Stimulated activated naive CD4-positive, alpha-beta T cell treated with Interleukin-2 at 50 U/mL for 16 hours (primary cell): ENCODE data around the gene ANO2.

ENCODE experiments used
- DNase-seq: peaks from one replicate; lab custom pipeline; 2025; lab: John Stamatoyannopoulos, UW

ANO2 gene

DNA sequence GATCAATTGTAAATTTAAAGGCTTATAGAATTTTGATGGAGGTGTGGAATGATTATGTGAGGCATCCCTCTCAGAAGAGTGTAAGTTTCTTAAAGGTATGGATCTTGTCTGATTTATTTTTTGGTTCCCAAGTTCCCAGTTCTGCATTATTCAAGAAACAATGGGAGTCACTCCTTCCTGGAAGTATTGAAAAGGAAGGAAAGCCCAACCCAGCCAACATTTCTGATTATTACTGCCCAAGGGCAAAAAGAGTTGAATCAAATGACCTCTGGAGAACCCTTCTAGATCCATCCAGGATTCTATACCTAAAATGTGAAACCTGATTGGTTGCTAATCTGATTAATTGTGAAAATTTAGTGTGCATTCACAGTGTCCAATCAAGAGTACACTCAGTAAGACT is 166.2 kb downstream of the ANO2 start:
- no peak for DNase-seq

DNA sequence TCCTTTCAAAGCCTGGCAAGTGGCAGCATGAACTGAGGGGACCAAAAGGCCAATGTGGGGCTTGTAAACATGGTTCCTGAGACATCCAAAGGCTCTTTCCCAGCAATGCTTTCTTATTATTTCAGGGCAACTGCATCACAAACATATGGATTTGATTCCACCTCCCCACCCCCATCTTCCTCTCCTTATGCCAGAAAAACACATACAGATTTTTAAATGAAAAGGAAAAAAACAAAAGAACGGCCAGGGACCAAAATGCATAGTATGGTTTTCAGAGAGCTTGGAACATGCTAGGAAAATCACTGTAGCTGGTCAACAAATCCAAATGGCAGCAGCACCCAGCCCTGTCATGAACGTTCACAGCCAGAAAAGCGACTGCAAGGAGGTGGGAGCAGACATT is 167.6 kb downstream of the ANO2 start:
- DNase-seq, result no peak

DNA sequence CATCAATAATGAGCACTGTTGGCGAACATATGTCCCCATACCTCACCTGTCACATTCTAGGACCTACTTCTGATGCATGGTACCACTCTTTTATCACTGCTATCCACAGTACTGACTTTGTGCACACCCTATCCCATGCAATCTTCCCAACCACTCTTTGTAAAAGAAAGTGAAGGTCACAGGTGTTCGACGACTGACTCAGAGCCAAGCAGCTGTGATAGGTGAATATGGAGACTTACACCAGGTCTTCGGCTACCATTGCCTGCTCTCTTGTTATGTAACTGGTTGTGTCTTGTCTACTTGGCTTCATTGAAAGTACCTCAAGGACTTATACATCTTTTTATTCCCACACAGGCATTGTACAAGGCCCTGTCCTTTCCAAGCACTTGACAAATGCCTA is 169.0 kb downstream of the ANO2 start:
- DNase-seq, result no peak

DNA sequence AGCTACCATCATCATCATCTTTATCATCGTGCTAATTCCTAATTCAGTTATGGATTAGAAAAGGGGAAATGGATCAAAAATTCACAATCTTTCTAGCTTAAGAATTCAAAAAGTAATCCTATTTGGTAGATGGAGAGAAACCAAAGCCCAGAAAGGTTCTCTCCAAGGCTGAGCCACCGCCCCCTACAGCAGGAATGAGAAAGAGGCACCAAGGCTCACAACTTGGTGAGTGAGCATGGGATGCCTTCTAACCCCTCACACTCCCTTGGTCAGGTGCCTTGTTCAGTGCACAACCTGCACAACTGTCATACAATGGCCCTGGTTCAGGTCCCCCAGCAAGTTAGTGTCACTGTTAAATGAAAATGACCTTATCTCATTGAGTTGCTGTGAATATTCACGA is 171.5 kb downstream of the ANO2 start:
- DNase-seq, result no peak

DNA sequence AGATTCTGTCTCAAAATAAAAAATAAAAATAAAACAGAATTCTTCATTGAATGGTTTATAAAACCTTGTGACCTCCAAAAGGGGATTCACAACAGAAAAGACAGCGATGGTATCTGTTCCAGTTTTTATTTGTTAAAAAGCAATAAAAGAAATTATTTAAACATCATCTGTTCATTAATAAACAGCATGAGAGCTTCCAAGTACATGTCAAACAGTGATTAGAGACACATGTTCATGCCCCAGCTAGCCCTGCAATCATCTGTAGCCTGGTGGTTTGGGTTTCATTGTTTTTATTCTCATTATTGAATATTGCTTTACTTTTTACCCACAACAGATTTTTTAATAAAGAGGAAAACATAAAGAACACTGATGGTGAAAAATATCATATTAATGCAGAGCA is 173.3 kb downstream of the ANO2 start:
- no peak for DNase-seq

DNA sequence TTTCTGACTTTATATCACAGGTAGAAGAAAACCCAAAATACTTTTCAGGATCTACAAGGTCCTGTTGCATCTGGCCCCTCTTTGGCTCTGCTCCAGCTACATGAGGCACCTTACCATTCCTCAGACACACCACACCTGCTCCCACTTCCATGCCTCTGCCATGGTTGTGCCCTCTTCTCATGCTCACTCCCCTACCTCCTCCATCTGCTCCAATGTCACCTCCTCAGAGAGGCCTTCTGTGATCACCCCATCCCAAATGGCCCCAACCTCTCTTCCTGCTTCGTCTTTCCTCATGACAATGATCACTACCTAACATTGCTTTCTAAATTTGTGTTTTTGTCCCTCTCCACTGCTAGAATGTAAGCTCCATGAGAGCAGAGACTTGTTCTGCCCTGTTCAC is 174.3 kb downstream of the ANO2 start:
- no peak for DNase-seq

DNA sequence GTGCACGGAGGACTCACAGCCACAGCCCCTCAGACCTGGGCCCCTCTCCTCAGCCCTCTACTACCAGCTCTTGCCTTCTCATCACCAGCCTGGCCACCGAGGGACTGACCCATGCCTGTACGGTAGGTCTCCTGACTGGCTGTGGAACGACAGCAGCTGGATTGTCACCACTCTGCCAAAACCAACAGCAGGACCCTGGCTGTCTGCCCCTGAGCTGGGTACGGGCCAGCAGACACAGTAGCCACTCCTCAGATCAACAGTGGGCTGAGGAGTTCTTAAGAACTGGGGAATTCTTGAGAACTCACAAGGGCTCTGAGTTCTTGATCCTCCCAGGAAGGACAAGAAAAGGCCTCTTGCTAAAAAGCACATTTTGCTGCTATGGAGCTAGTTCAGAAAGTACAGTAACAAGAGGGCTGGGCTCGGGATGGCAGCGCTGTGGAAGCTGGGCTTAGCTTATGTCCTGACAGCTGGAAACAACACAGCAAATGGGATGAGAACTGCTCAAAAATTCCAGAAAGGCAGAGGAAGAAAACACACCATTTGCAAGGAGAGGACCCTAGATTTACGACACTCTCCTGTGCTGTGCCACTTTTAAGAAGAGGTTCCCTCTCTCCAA is 176.4 kb downstream of the ANO2 start:
- DNase-seq, result no peak

DNA sequence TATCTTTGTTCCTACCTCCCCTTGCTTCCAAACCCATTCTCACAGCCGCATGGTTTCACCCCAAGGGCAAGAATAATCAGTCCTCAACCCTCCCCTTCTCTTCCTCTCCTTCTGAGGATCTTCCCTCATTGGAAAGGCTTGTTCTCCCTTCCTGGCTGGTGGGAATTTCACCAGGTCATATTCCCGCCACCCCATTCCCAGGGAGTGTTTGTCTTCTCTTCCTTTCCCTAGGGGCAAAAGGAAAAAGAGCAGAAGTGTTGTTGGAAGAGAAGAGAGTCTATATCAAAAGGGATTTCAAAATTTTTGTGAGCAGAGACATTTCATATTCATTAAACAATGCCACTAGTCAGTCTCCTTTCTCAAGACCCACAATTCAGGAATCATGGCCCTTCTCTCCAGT is 176.9 kb downstream of the ANO2 start:
- DNase-seq, result no peak

DNA sequence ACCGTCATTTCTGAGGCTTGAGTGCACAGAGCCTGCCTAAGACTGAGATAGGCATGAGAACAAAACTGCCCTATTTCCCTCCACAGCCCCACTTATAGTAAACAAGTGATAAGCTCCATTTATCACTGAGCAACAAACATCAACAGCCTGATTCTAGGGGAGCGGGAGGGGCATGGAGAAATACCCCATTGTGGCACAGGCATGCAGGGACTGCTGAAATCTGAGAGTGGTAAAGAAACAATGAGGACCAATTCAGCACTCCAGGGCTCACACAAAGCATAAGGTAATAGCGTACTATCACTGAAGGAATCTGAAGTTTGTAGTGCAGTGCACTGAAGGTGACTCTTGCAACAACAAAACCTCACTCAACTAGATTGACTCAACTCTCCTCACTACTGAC is 186.7 kb downstream of the ANO2 start:
- no peak for DNase-seq

DNA sequence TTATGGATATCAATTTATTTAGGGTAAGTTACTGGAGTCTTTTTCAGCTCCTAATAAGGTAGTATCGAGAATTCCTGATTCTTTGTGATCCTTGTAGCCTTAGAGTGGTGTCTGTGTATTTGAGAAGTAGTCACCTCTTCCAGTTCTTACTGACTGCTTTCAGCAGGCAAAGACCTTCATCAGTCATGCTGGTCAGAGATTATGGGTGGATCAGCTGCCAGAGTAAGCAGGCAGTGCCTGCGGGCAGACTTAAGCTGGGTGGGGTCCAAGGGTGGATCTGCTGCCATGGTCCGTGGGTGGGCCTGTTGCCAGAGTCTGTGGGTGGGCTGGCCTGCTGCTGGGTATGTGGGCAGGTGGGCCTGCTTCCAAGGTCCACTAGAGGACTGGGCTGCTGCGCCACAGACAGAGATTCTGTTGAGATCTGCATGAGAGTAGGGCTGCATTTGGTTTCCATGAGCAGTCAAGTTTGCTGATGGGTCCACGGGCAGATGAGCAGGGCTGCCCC is 188.7 kb downstream of the ANO2 start:
- no peak for DNase-seq

DNA sequence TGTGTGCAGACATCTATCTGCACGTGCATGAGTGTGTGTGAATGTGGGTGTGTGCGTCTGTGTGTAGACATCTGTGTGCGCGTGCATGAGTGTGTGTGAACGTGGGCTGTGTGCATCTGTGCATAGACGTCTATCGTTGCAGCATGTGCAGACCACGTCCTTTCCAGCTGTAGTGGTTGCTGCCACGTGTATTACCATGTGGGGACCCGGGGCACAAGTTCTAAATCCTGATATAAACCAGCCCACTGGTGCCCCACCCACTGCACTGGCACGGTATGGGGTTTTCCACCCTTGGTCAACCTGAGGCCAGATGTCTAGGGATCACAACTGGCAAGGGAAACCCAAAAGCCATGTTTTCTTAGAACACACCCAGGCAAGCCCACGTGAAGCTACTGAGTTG is 197.0 kb downstream of the ANO2 start:
- DNase-seq, result no peak

DNA sequence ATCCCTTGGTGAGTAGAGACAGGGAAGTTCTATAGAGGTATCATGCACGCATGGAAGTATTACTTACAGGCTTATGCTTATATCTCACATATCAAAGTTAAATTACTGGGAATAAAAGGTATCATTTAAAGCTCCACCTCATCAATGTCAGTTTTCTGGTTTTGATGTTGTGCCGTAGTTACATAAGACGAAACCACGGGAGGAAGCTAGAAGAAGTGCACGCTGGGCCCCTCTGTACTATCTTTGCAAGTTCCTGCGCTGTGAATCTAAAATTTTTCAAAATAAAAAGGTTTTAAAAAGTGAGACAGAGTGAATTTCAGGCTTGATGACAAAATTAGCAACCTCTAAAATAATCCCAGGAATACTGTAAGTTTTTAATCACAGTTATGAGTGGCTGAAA is 198.1 kb downstream of the ANO2 start:
- no peak for DNase-seq

DNA sequence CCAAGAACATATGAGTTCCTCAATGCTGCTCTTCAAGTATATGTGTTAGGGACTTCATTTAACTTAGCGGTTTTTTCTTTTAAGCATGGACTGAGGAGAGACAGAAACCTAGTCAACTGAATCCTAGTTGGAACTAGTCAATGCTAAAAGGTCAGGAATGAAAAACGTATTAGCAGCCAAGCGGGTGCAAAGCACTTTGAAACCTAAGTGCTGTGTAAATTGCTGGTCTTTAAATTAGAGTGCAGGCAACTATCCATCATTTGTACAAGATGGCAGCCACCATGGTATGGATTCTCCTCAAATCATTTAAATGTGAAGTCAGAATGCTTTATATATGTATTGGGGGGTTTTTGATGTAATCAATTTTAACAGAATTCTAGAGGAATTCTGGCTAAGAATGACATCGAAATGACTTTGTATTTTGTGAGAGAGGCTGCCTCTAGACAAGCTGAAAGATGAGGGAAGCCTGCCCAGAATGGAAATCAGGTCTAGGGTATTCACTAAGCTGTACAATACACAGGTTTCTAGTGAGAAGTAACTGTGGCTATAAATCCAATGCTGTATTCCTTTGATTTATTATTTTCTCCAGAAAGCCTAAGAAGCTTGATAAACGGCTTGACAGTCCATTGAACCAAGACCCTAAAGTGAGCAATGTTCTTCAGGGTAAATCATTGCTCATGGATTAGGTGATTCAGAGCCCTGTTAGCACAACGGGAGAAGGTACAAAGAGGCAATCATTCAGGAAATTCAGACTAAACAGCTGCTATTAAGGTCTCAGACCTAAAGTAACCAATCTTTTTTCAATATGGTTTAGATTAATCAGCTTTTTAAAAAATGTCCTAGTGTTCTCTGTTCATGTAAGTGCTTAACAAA is 198.8 kb downstream of the ANO2 start:
- DNase-seq, result no peak

DNA sequence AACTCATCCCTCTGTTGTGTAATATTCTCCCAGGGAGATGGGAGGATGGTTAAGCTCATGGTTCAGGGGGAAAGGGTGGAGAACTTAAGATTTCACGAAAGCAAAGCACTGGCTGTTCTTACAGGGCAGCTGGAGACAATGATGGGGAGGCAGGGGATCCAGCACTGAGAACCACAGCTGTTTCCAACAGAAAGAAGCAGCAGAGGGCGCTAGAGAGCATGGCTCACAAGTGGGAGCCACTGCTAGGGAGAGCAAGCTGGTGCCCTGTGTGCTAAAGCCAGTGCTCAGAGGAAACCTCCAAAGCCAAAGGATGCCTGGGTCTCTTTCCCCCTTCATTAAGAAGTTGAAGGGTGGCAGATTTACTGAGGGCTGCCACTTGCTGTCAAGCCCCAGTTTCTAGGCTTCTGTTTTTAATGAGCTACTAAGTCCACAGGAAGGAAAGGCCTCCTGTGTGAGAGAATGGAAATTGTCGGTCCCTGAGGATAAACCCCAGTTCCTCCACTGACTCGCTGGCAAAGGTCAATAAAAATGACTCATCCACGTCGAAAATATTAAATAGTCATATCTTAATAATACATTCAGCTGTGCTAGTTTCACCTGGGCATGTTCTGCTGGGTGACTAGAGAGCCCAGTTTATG is 199.7 kb downstream of the ANO2 start:
- no peak for DNase-seq

DNA sequence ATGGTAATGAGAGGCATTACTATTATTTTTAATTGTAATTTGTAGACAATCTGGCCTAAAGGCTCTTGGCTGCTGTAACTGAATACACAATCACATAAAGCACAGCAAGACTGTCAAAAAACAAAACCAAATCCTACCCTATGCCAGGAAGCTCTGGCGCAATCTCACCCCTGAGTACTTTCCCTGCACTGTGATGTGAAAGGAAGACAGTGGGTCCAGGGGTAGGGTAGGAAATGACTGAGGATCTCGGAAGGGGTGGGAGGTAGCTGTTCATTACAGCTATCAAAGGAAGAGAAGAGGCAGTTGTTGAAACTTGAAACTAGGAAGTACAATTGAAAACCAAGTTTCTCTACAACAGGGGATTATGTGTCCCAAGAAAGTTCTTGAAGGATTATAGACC is 202.8 kb downstream of the ANO2 start:
- DNase-seq, result no peak

DNA sequence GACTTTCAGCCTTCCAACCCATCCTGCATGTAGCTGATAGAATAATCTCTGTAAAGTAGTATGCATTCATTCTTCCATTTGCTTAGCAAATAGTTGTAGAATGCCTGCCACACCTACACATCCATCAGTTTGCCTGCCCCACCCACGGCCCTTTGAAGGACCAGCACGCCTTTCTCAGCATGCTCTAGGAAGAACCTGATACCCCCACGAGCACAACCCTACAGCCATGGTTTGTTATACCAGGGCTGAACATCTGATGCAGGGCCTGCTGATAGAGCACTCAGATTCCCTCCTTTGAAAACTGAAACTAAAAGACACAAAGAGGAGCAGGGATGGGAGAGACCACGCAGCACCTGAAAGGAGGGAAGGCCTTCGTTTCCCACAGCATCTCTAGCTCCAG is 205.1 kb downstream of the ANO2 start:
- no peak for DNase-seq

DNA sequence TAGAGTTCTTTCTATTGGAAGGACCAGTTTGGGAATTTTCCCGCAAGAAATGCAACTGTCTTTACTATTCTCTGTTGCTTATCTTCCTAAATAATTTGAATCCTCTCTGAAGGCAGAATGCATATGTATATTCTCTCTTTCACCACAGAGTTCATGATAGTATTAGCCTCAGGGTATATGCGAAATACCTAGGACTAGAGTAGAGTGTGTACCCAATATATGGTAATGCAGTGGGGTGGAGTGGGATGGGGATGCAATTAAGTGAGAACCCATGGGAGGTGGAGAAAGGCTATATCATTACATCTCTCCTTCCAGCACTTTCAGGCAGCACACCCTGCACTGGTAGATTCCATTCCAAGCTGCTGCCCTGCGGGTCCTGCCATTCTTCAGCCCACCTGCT is 207.3 kb downstream of the ANO2 start:
- DNase-seq, result no peak

DNA sequence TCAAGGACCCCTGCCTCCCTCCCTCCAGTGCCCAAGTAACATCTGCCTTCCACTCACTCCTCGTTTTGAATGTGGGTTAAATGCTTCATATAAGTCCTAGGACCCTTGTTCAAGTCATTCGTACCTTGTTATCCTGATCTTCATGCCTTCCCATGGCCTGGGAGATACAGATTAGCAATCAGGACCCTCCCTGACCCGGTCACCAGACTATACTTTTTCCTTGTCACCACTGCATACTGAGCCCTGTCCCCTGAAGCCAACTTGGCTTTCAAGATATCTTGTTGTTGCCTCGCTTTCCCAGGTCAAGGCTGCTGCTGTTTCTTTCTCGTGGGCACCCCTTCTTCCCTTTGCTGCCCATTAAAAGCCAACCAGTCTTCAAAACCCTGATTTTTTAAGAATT is 208.5 kb downstream of the ANO2 start:
- DNase-seq, result no peak

DNA sequence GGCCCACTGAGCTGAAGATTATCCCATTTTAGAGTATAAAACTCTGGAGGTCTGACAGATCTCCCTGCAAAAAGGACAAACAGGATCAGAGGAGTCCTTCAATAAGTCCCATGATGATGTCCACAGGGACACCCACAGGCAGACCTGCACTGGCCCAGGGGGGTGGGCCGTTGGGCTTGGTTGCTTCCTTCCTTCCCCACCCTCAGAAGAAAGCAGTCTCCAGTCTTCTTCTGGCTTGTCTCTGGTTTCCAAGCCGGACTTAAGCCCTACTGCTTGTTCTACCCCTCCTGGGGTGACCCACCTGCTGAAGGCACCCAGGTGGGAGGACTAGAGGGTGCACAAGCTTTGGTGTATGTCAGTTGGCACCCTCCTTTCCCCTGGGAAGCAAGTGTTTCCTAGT is 209.0 kb downstream of the ANO2 start:
- DNase-seq, result no peak

DNA sequence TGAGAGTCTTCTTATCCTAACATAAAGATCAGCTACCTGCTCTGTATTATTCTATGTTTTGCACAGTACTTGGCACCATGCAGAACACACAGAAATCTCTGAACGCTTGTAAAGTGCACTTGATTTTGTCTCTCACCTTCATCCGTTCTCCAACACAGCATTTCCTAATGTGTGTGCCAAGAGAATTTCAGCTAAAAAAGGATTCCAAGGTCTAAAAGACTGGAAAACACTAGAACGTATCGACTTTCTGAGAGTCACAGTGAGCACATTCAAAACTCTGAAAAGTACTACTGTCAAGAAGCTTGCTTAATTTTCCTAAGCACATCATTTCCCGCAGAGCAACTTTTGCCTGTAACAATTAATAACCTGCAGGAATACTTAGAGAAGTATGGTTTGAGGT is 211.1 kb downstream of the ANO2 start:
- DNase-seq, result no peak

DNA sequence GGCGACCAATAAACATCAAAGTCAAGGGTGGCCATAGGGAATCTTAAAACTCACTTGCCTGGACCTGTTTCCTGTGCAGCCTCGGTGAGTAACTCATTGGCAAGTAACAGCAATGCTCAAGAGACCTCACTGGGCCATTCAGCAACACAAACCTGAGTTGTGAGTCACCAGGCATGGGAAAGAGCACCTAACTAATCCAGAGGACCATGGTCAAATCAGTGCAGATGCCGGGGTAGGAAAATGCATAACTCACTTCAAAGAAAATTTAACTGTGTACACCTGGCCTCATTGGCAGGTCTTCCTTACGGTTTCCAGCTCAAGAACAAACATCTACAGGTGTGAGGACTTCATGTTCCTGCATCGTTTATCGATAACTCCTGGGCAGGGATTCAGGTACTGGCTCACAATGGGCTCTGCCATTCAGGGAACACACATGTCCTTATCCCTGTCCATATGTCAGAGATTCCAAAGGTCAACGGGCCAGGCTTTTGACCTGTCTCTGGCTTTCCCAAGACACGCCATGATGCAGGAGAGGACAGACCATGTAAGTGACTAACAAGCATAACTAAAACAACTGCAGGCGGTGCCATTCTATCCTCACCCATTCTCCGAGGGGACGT is 211.8 kb downstream of the ANO2 start:
- no peak for DNase-seq

DNA sequence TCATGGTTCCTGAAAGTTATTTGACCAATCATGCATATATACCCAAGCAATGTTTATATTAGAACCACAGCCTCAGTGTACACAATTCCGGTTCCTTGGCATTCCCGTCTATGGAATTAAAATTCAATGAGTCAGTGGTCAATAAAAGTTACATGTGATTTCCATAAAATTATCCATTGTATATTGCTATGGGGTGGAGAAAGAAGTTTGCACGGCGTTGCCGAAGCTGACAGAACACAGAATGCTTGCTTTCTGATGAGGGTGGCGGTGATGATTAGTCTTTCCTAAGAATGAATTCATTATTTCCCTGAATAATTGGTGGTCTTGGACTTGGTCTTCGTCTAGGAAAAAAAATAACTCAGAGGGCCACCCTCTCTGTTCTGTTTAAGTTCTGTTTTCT is 214.1 kb downstream of the ANO2 start:
- no peak for DNase-seq
